Smooth muscle cell (in vitro differentiated cells): ENCODE data around the gene C1QTNF1. TPM values are rescaled to one million over a fixed set of nuclear protein-coding genes. Genes with fewer than 3 reads are reported as not detected.

Experiments
- DNase-seq: peaks from one replicate; lab custom pipeline; 2025; ENCODE audit not compliant: unreplicated experiment; lab: John Stamatoyannopoulos, UW
- H2AFZ ChIP-seq: fragments of 200-600 bp; sonication (generic); 2 replicates; pipeline ENCODE4 v1.6.0; 2016; ENCODE audit warnings: antibody characterized with exemption, low read depth, mild to moderate bottlenecking
- H3F3A ChIP-seq: fragments of 200-600 bp; sonication (generic); 2 replicates; pipeline ENCODE4 v1.6.0; 2017; ENCODE audit warnings: antibody characterized with exemption, low read depth
- H3K27ac ChIP-seq: fragments of 200-600 bp; sonication (generic); 2 replicates; pipeline ENCODE4 v1.5.1; 2016; ENCODE audit warnings: low read depth, mild to moderate bottlenecking
- H3K27me3 ChIP-seq: fragments of 200-600 bp; sonication (generic); 2 replicates; pipeline ENCODE4 v1.6.1; 2016; ENCODE audit warnings: low read depth, mild to moderate bottlenecking
- H3K36me3 ChIP-seq: fragments of 200-600 bp; sonication (generic); 2 replicates; pipeline ENCODE4 v1.5.1; 2016; ENCODE audit warnings: low read depth
- H3K4me1 ChIP-seq: fragments of 200-600 bp; sonication (generic); 2 replicates; pipeline ENCODE4 v1.5.1; 2016; ENCODE audit warnings: low read depth
- H3K4me2 ChIP-seq: fragments of 200-600 bp; sonication (generic); 2 replicates; pipeline ENCODE4 v1.6.0; 2016; ENCODE audit warnings: mild to moderate bottlenecking
- H3K4me3 ChIP-seq: fragments of 200-600 bp; sonication (generic); 2 replicates; pipeline ENCODE4 v1.5.1; 2016; ENCODE audit warnings: mild to moderate bottlenecking
- H3K79me2 ChIP-seq: fragments of 200-600 bp; sonication (generic); 2 replicates; pipeline ENCODE4 v1.6.0; 2016; ENCODE audit warnings: low read depth, mild to moderate bottlenecking
- H3K9ac ChIP-seq: fragments of 200-600 bp; sonication (generic); 2 replicates; pipeline ENCODE4 v1.6.0; 2016; ENCODE audit warnings: low read depth
- H3K9me3 ChIP-seq: fragments of 200-600 bp; sonication (generic); replicated peaks from 2 replicates; pipeline ENCODE4 v1.5.1; 2016; ENCODE audit warnings: low read depth
- H4K20me1 ChIP-seq: fragments of 200-600 bp; sonication (generic); 2 replicates; pipeline ENCODE4 v1.6.0; 2016; ENCODE audit warnings: low read depth
- CTCF ChIP-seq: fragments of 200-600 bp; sonication (generic); IDR thresholded peaks from 2 replicates; pipeline ENCODE4 v1.5.1; 2017; ENCODE audit warnings: borderline replicate concordance, mild to moderate bottlenecking, antibody characterized with exemption; ENCODE audit not compliant: insufficient read depth, poor library complexity, severe bottlenecking
- WGBS: methylation state at CpG from one replicate; pipeline ENCODE4 v1.1.7; 2016; ENCODE audit warnings: low lambda C conversion rate; 5-methylcytosine and 5-hydroxymethylcytosine counted together
- polyA plus RNA-seq: library from polyadenylated mRNA; unstranded; fragments of >200 nt; fragmentation: Nextera tagmentation; extraction: Ambion mirVana; gene quantifications from 2 replicates; pipeline ENCODE4 v1.2.1, GENCODE V29; 2016
- total RNA-seq: library from RNA; depleted of rRNA; stranded (reverse); fragments of >200 nt; gene quantifications from 2 replicates; pipeline ENCODE4 v1.2.3, GENCODE V29; 2014

The C1QTNF1 gene
- total and polyA plus RNA-seq, 2 experiments from 2014 or later: 5.7 to 9.4 TPM

- 95% methylated on average over 27 of the region's 33 CpGs for WGBS
Measured at GRCh38 chr17:79086609-79087427, 62.8 kb downstream of the C1QTNF1 start.

GRCh38 chr17:79087428-79088143 is 63.6 kb downstream of the C1QTNF1 start:
- DNase-seq: peak; percentile 43
- H3K9ac ChIP-seq: no peak overlapping the region
- H3K27me3 ChIP-seq: no peaks in the 10 kb centered on the region
- no peaks in the 10 kb centered on the region for H3K36me3 ChIP-seq
- no peak overlapping the region for H2AFZ ChIP-seq
- no peak overlapping the region for H3K4me2 ChIP-seq
- peak; percentile 83 for TF ChIP-seq CTCF
- no peak overlapping the region for H3K27ac ChIP-seq
- H4K20me1 ChIP-seq: peaks cover 29% of the 10 kb centered on the region
- H3K4me3 ChIP-seq: no peak overlapping the region
- H3F3A ChIP-seq: no peaks in the 10 kb centered on the region
- no peaks in the 10 kb centered on the region for H3K9me3 ChIP-seq
- no peaks in the 10 kb centered on the region for H3K4me1 ChIP-seq
- 56% methylated on average over 12 of the region's 12 CpGs for WGBS
- H3K79me2 ChIP-seq: no peaks in the 10 kb centered on the region

More at GRCh38 chr17:79086609-79087427, 62.8 kb downstream of the C1QTNF1 start:
- Histone ChIP-seq H3K9me3 (no peaks in the 10 kb centered on the region), H3K9ac (no peak overlapping the region), H4K20me1 (peaks cover 33% of the 10 kb centered on the region), H3K4me1 (no peaks in the 10 kb centered on the region), H3K4me3 (no peak overlapping the region), H3F3A (no peaks in the 10 kb centered on the region), H3K79me2 (no peaks in the 10 kb centered on the region), H3K27me3 (no peaks in the 10 kb centered on the region), H3K36me3 (no peaks in the 10 kb centered on the region), H3K4me2 (no peak overlapping the region), H3K27ac (no peak overlapping the region), H2AFZ (no peak overlapping the region)
- no peak for TF ChIP-seq CTCF
- DNase-seq: no peak

GRCh38 chr17:79088247-79088996 is 64.5 kb downstream of the C1QTNF1 start:
- 94% methylated on average over 25 of the region's 26 CpGs for WGBS
- TF ChIP-seq CTCF: no peak

More at GRCh38 chr17:79088247-79088996, 64.5 kb downstream of the C1QTNF1 start:
- Histone ChIP-seq H3K9me3 (no peaks in the 10 kb centered on the region), H2AFZ (no peak overlapping the region), H3F3A (no peaks in the 10 kb centered on the region), H3K27me3 (no peaks in the 10 kb centered on the region), H4K20me1 (peaks cover 21% of the 10 kb centered on the region), H3K27ac (no peak overlapping the region), H3K4me3 (no peak overlapping the region), H3K4me1 (no peaks in the 10 kb centered on the region), H3K4me2 (no peak overlapping the region), H3K79me2 (no peaks in the 10 kb centered on the region), H3K9ac (no peak overlapping the region), H3K36me3 (no peaks in the 10 kb centered on the region)
- DNase-seq: no peak
